Measurements from ENCODE around the gene PACSIN3. TPM values are rescaled to one million over a fixed set of nuclear protein-coding genes. Genes with fewer than 3 reads are reported as not detected.

Gene PACSIN3
- total and polyA plus RNA-seq, 2 of the 13 experiments (the other 11 are each of a cell fraction or from before 2014, with no cell fraction given), result 47.9 to 93.3 TPM

GRCh38 chr11:47189100-47189834 is 3.0 kb upstream of the PACSIN3 start (continued):
- TF ChIP-seq ZBTB14 (CRISPR knock-in tag; IDR thresholded peaks at IDR 0.05) (no peak), PRMT3 (CRISPR knock-in tag; IDR thresholded peaks at IDR 0.05; ENCODE audit: borderline replicate concordance, low read depth) (no peak), ZBTB26 (CRISPR knock-in tag; IDR thresholded peaks at IDR 0.05; ENCODE audit: borderline replicate concordance) (no peak), ZNF337 (CRISPR knock-in tag; IDR thresholded peaks at IDR 0.05; ENCODE audit: borderline replicate concordance, low read depth) (no peak), ZNF850 (CRISPR knock-in tag; conservative IDR thresholded peaks at IDR 0.05) (no peak), ZFP41 (CRISPR knock-in tag; IDR thresholded peaks at IDR 0.05; ENCODE audit: borderline replicate concordance) (no peak), HMGXB3 (CRISPR knock-in tag; IDR thresholded peaks at IDR 0.05; ENCODE audit: borderline replicate concordance) (peak; percentile 95), ZNF292 (CRISPR knock-in tag; IDR thresholded peaks at IDR 0.05; ENCODE audit: borderline replicate concordance, low read depth) (peak; percentile 16; the same call in 1 of the 2 replicates), ZNF570 (CRISPR knock-in tag; IDR thresholded peaks at IDR 0.05; ENCODE audit: borderline replicate concordance) (no peak), REPIN1 (CRISPR knock-in tag; IDR thresholded peaks at IDR 0.05; ENCODE audit: borderline replicate concordance, low read depth) (peak; percentile 91), SP4 (CRISPR knock-in tag; IDR thresholded peaks at IDR 0.05) (no peak), SNAI1 (CRISPR knock-in tag; IDR thresholded peaks at IDR 0.05; ENCODE audit: borderline replicate concordance) (no peak), ZNF207 (IDR thresholded peaks at IDR 0.05; ENCODE audit: borderline replicate concordance) (no peak), ZNF180 (CRISPR knock-in tag; IDR thresholded peaks at IDR 0.05; ENCODE audit: borderline replicate concordance, low read depth) (no peak), MZF1 (CRISPR knock-in tag; IDR thresholded peaks at IDR 0.05; ENCODE audit: borderline replicate concordance) (no peak), FOXO1 (CRISPR knock-in tag; IDR thresholded peaks at IDR 0.05) (peak; percentile 95)
- TF ChIP-seq, protein P1, sequence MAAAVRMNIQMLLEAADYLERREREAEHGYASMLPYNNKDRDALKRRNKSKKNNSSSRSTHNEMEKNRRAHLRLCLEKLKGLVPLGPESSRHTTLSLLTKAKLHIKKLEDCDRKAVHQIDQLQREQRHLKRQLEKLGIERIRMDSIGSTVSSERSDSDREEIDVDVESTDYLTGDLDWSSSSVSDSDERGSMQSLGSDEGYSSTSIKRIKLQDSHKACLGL (CRISPR knock-in tag; IDR thresholded peaks at IDR 0.05), result no peak
- TF ChIP-seq, protein P2, sequence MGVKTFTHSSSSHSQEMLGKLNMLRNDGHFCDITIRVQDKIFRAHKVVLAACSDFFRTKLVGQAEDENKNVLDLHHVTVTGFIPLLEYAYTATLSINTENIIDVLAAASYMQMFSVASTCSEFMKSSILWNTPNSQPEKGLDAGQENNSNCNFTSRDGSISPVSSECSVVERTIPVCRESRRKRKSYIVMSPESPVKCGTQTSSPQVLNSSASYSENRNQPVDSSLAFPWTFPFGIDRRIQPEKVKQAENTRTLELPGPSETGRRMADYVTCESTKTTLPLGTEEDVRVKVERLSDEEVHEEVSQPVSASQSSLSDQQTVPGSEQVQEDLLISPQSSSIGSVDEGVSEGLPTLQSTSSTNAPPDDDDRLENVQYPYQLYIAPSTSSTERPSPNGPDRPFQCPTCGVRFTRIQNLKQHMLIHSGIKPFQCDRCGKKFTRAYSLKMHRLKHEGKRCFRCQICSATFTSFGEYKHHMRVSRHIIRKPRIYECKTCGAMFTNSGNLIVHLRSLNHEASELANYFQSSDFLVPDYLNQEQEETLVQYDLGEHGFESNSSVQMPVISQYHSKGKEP (CRISPR knock-in tag; IDR thresholded peaks at IDR 0.05), result no peak
